GM18507 (cell line): ENCODE data around the gene IGSF9.

Source experiments
- DNase-seq: peaks from one replicate; pipeline ENCODE4 v3.0.0; 2011; ENCODE audit warnings: low read depth; ENCODE audit not compliant: insufficient read length; ENCODE audit errors: extremely low spot score
- FAIRE-seq: peaks from 2 replicates; lab custom pipeline; 2011; peaks lifted over from hg19 to GRCh38; lab: Jason Lieb, UNC

IGSF9 gene, protein sequence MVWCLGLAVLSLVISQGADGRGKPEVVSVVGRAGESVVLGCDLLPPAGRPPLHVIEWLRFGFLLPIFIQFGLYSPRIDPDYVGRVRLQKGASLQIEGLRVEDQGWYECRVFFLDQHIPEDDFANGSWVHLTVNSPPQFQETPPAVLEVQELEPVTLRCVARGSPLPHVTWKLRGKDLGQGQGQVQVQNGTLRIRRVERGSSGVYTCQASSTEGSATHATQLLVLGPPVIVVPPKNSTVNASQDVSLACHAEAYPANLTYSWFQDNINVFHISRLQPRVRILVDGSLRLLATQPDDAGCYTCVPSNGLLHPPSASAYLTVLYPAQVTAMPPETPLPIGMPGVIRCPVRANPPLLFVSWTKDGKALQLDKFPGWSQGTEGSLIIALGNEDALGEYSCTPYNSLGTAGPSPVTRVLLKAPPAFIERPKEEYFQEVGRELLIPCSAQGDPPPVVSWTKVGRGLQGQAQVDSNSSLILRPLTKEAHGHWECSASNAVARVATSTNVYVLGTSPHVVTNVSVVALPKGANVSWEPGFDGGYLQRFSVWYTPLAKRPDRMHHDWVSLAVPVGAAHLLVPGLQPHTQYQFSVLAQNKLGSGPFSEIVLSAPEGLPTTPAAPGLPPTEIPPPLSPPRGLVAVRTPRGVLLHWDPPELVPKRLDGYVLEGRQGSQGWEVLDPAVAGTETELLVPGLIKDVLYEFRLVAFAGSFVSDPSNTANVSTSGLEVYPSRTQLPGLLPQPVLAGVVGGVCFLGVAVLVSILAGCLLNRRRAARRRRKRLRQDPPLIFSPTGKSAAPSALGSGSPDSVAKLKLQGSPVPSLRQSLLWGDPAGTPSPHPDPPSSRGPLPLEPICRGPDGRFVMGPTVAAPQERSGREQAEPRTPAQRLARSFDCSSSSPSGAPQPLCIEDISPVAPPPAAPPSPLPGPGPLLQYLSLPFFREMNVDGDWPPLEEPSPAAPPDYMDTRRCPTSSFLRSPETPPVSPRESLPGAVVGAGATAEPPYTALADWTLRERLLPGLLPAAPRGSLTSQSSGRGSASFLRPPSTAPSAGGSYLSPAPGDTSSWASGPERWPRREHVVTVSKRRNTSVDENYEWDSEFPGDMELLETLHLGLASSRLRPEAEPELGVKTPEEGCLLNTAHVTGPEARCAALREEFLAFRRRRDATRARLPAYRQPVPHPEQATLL

GRCh38 chr1:159945483-159946241 is at the start of gene IGSF9:
IGSF9 (minus strand) TSS chr1:159945613; CDS start chr1:159943454, 2,159 bp downstream.
- no peak for FAIRE-seq
- no peak for DNase-seq

- no peak for FAIRE-seq
- DNase-seq = no peak
Measured at GRCh38 chr1:159994896-159995295, 49.5 kb upstream of the IGSF9 start.

GRCh38 chr1:159993911-159994310 is 48.5 kb upstream of the IGSF9 start:
- DNase-seq (no peak), FAIRE-seq (no peak)

DNA sequence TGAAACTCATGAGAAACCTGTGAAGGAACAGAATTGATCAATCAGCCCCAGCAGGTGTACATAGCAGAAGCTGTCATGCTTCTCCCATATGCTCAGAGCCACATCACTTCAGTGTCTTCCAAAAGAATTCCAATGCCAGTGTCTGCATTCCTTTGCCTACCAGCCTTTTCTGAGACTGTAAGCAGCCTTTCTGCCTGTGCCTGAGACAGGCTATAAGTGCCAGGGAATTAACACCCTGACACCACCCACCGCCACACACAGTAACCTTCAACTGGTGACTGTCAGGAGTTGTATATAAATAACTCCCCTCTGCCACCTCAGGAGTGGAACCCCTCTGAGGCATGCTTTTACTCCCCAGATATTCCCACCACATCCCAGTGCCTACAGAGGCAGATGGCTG is 46.7 kb upstream of the IGSF9 start:
- DNase-seq (no peak), FAIRE-seq (no peak)

DNA sequence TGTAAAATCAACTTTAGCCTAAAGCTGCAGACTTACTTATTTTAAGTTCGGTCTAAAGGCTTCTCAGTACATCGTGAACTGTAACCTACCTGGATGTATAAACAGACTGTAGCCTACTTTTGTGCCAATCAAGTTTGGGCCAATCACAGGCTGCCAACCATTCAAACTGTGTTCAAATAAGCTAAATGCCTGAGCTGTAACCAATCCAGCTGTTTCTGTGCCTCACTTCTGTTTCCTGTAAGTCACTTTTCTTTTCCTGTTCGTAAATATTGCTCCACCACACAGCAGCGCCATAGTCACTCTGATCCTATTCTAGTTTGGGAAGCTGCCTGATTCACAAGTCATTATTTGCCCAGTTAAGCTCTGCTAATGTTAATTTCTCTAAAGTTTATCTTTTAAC is 46.1 kb upstream of the IGSF9 start:
- no peak for DNase-seq
- peak; percentile 5 for FAIRE-seq

- DNase-seq (no peak), FAIRE-seq (no peak)
Measured at GRCh38 chr1:159990005-159990404, 44.6 kb upstream of the IGSF9 start.

GRCh38 chr1:159989581-159989980 is 44.2 kb upstream of the IGSF9 start:
- no peak for FAIRE-seq
- DNase-seq = no peak

- no peak for DNase-seq
- FAIRE-seq = no peak
Measured at GRCh38 chr1:159988006-159988405, 42.6 kb upstream of the IGSF9 start.

- no peak for DNase-seq
- no peak for FAIRE-seq
Measured at GRCh38 chr1:159987186-159987585, 41.8 kb upstream of the IGSF9 start.

GRCh38 chr1:159986531-159986930 is 41.1 kb upstream of the IGSF9 start:
- FAIRE-seq (no peak), DNase-seq (no peak)

- FAIRE-seq = no peak
Measured at GRCh38 chr1:159986093-159986492, 40.7 kb upstream of the IGSF9 start.

DNA sequence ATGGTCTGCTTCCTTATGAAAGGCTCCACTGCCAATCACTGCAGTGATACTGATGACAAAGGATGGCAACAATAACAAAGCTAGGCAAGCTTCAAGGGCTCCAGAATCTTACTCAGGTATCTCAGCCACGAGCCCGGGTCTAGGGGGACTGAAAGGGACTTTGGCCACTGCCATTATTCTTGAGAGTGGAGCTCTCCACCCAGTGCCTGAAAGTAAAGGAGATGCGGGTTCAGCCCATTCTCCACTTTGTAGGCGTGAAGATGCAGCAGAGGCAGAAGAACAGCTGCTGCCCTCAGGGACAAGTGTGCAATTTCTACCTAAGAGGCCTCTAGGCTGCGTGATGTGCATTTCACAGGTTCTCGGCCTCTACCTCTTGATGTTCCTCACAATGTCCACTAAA is 40.1 kb upstream of the IGSF9 start:
- no peak for DNase-seq

More at GRCh38 chr1:159986093-159986492, 40.7 kb upstream of the IGSF9 start:
- DNase-seq = no peak

GRCh38 chr1:159983681-159984080 is 38.3 kb upstream of the IGSF9 start:
- FAIRE-seq = no peak
- DNase-seq = no peak

More for the DNA sequence above, 40.1 kb upstream of the IGSF9 start:
- FAIRE-seq = no peak

GRCh38 chr1:159982280-159982679 is 36.9 kb upstream of the IGSF9 start:
- no peak for FAIRE-seq
- no peak for DNase-seq

DNA sequence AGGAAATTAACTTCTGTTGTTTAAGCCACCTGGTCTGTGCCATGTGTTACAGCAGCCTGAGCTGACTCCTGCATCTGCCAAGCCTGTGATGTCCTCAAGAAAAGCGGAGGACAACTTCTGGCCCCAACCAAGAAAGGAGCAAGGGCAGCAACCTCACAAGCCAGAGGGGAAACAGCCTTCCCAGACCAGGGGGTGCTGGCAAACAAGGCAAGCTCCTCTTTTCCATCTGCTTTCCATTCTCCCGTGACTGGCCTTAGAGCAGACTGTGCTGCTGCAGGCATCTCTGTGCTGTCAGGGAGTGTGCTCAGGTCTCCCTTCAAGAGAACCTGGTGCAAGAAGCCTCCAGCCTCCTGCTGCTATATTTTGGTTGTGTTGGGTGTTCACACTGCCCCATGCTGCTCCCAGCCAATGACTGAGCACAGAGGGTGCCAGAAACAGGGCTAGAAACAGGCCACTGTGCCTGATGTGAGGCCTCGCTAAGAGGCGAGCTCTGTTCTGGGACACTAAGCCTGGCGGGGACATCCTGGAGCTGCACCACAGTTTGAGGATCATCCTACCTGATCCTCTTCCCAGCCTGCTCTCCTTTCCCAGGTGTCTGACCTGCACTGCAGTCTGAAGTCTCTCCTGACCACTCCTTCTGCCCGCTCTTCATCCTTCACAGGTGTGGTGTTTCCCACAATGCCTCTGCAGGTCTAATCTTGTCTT is 36.1 kb upstream of the IGSF9 start:
- DNase-seq (no peak), FAIRE-seq (no peak)

- FAIRE-seq = no peak
- DNase-seq = no peak
Measured at GRCh38 chr1:159980786-159981185, 35.4 kb upstream of the IGSF9 start.

DNA sequence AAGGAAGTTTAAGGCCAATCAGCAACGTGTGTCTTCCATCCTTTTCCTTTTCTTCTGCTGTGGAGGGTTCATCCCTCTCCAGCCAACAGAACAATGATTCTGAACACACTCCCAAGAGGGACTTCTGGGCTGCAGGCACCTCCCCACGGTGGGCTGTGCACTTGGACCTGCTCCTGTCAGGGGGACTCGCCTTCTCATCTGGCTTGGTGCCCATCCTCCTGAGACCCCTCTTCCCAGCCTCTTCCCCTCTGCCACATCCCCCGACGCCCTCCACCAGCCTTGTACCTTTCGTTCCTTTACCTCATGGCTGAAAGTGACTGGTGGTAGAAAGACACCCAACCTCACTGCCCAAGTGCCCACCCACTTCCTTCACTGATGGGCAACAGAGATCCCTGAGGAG is 34.7 kb upstream of the IGSF9 start:
- FAIRE-seq (no peak), DNase-seq (no peak)

DNA sequence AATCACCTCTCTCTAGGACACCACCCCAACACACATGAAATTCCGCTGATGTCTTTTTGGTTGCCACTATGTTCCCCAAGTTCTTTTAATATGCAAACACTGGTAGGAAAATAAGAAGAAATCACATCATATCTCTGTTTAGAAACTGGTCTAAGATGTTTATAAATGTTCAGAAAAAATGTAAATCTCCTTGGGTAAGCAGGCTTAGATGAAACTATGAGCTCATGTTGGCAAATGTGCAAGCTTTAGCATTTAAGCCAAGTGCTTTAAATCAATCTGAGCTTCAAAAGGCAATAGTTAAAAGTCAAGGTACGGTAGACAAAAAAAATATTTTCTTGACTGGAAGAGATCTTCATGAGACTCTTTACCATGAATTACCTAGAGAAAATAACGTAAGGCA is 33.8 kb upstream of the IGSF9 start:
- DNase-seq (no peak), FAIRE-seq (no peak)

- FAIRE-seq (no peak), DNase-seq (no peak)
Measured at GRCh38 chr1:159978107-159978398, 32.6 kb upstream of the IGSF9 start.
